IMR-90 (cell line): Measurements from ENCODE around the gene METTL27. TPM values are rescaled to one million over a fixed set of nuclear protein-coding genes. Genes with fewer than 3 reads are reported as not detected.
A peak's percentile ranks its signal among the peaks of the same experiment; 100 is the strongest.

Source experiments
- ATAC-seq: fragments of 200-7000 bp; cut with Tn5 transposase; 2 replicates; pipeline ENCODE4 v1.9.1; 2020; ENCODE audit warnings: low read depth, mild to moderate bottlenecking, moderate library complexity
- BruUV-seq: library from RNA; stranded (reverse); fragments of 400-500 nt; replicated peaks from 2 replicates; lab custom pipeline; 2021; lab: Mats Ljungman, UMichigan
- CTCF ChIA-PET: fragments of 300-600 bp; formaldehyde crosslinking; extraction: SDS; loops from one replicate; lab custom pipeline; 2021; ENCODE audit warnings: antibody characterized with exemption; lab: Yijun Ruan, JAX
- POLR2A ChIA-PET: fragments of 300-600 bp; sonication (Branson Sonifier 250); formaldehyde crosslinking; loops from one replicate; lab custom pipeline; 2022; ENCODE audit warnings: antibody characterized with exemption; ENCODE audit not compliant: unreplicated experiment; lab: Charles Lee
- DNase-seq: peaks from one replicate; pipeline ENCODE4 v3.0.0; 2013
- H2AFZ ChIP-seq: replicated peaks from 2 replicates; pipeline ENCODE3; 2013; ENCODE audit warnings: low read length, mild to moderate bottlenecking; ENCODE audit not compliant: poor library complexity
- H2AK5ac ChIP-seq: 2 replicates; pipeline ENCODE4 v1.6.1; 2013; ENCODE audit warnings: low read depth, low read length, inconsistent platforms
- H2AK9ac ChIP-seq: replicated peaks from 2 replicates; pipeline ENCODE3; 2013; ENCODE audit warnings: mild to moderate bottlenecking, low read depth, low read length, moderate library complexity; ENCODE audit not compliant: poor library complexity
- H2BK120ac ChIP-seq: 2 replicates; pipeline ENCODE4 v1.6.1; 2013; ENCODE audit warnings: low read depth, low read length, inconsistent platforms
- H2BK15ac ChIP-seq: 3 replicates; pipeline ENCODE4 v1.6.1; 2013; ENCODE audit warnings: low read depth, low read length, inconsistent platforms
- H2BK20ac ChIP-seq: 2 replicates; pipeline ENCODE4 v1.6.1; 2013; ENCODE audit warnings: low read depth, mild to moderate bottlenecking, inconsistent platforms, low read length, moderate library complexity
- H2BK5ac ChIP-seq: 2 replicates; pipeline ENCODE4 v1.6.1; 2013; ENCODE audit warnings: mild to moderate bottlenecking, low read depth, low read length, inconsistent platforms; ENCODE audit not compliant: poor library complexity, severe bottlenecking
- H3K14ac ChIP-seq: replicated peaks from 2 replicates; pipeline ENCODE4 v1.6.1; 2013; ENCODE audit warnings: low read depth, low read length, inconsistent platforms
- H3K18ac ChIP-seq: 2 replicates; pipeline ENCODE4 v1.6.1; 2013; ENCODE audit warnings: low read depth, low read length, control low read depth
- H3K23ac ChIP-seq: 2 replicates; pipeline ENCODE4 v1.6.1; 2013; ENCODE audit warnings: low read depth, low read length, inconsistent platforms
- H3K27ac ChIP-seq: 2 replicates; pipeline ENCODE4 v1.5.1; 2013; ENCODE audit warnings: mild to moderate bottlenecking, control low read depth, low read length; ENCODE audit not compliant: insufficient read depth
- H3K27me3 ChIP-seq: 2 replicates; pipeline ENCODE4 v1.6.1; 2013; ENCODE audit warnings: low read length; ENCODE audit not compliant: control insufficient read depth, insufficient read depth
- H3K36me3 ChIP-seq: 2 replicates; pipeline ENCODE4 v1.6.1; 2013; ENCODE audit warnings: low read length, mixed read lengths; ENCODE audit not compliant: control insufficient read depth, insufficient read depth
- H3K4ac ChIP-seq: 2 replicates; pipeline ENCODE4 v1.6.1; 2013; ENCODE audit warnings: low read depth, low read length, inconsistent platforms
- H3K4me1 ChIP-seq: 2 replicates; pipeline ENCODE4 v1.6.1; 2013; ENCODE audit warnings: low read length, mixed read lengths; ENCODE audit not compliant: control insufficient read depth, insufficient read depth
- H3K4me2 ChIP-seq: 2 replicates; pipeline ENCODE4 v1.6.1; 2013; ENCODE audit warnings: low read depth, mild to moderate bottlenecking, control low read depth, low read length, moderate library complexity
- H3K4me3 ChIP-seq: 2 replicates; pipeline ENCODE4 v1.5.1; 2013; ENCODE audit warnings: low read depth, mild to moderate bottlenecking, control low read depth, low read length, moderate library complexity; ENCODE audit not compliant: insufficient read depth
- H3K56ac ChIP-seq: 2 replicates; pipeline ENCODE4 v1.6.1; 2013; ENCODE audit warnings: low read length, inconsistent platforms; ENCODE audit not compliant: insufficient read depth; ENCODE audit errors: extremely low read depth
- H3K79me1 ChIP-seq, 2 experiments: 2 replicates each; pipeline ENCODE4 v1.6.1; 2013; ENCODE audit warnings: low read length in 2 of 2, inconsistent platforms in 1 of 2, low read depth in 1 of 2
- H3K9ac ChIP-seq: 2 replicates; pipeline ENCODE4 v1.6.1; 2013; ENCODE audit warnings: low read depth, low read length, control low read depth
- H3K9me1 ChIP-seq: 2 replicates; pipeline ENCODE4 v1.6.1; 2013; ENCODE audit warnings: low read length, inconsistent platforms; ENCODE audit not compliant: insufficient read depth
- H3K9me3 ChIP-seq: 2 replicates; pipeline ENCODE4 v1.6.1; 2013; ENCODE audit warnings: low read length; ENCODE audit not compliant: control insufficient read depth, insufficient read depth
- H4K20me1 ChIP-seq: 2 replicates; pipeline ENCODE4 v1.6.1; 2013; ENCODE audit warnings: low read length, inconsistent platforms; ENCODE audit not compliant: insufficient read depth
- H4K5ac ChIP-seq: 2 replicates; pipeline ENCODE4 v1.6.1; 2013; ENCODE audit warnings: mild to moderate bottlenecking, low read depth, low read length, control low read depth
- H4K8ac ChIP-seq, 2 experiments: 2 replicates each; pipeline ENCODE4 v1.6.1; 2013; ENCODE audit warnings: low read depth in 2 of 2, low read length in 2 of 2, control low read depth in 1 of 2, inconsistent platforms in 1 of 2
- H4K91ac ChIP-seq: 2 replicates; pipeline ENCODE4 v1.6.1; 2013; ENCODE audit warnings: low read depth, low read length, inconsistent platforms; ENCODE audit not compliant: insufficient read depth
- BHLHE40 ChIP-seq: fragments of 150-350 bp; IDR thresholded peaks from 2 replicates; pipeline ENCODE4 v1.6.1; 2016; ENCODE audit warnings: mild to moderate bottlenecking, low read depth, low read length
- MAFK ChIP-seq: IDR thresholded peaks from 2 replicates; pipeline ENCODE4 v1.6.1; 2012; ENCODE audit warnings: low read depth, low read length, improper control_type of control experiment
- MAZ ChIP-seq: IDR thresholded peaks from 2 replicates; pipeline ENCODE4 v1.6.1; 2012; ENCODE audit warnings: low read depth, mild to moderate bottlenecking, low read length, improper control_type of control experiment, moderate library complexity, borderline replicate concordance
- WGBS, 2 experiments: methylation state at CpG; one replicate each; pipeline versions ENCODE4 v1.1.5 to v1.1.7; 2013; ENCODE audit warnings: missing lambda C conversion rate in 2 of 2; ENCODE audit not compliant: insufficient read length in 1 of 2; ENCODE audit errors: extremely low coverage in 2 of 2; 5-methylcytosine and 5-hydroxymethylcytosine counted together
- dilution Hi-C: fragments of 300-500 bp; cut with HindIII; formaldehyde crosslinking; loops from one replicate; pipeline ENCODE4 v1.14.3; 2018; ENCODE audit warnings: low sequenced_read_pairs; ENCODE audit not compliant: unreplicated experiment
- in situ Hi-C: fragments of 300-500 bp; cut with MboI; formaldehyde crosslinking; loops from 3 replicates; pipeline ENCODE4 v1.14.3; 2019; ENCODE audit warnings: low sequenced_read_pairs, inconsistent platforms, mixed read lengths
- intact Hi-C: fragments of 100-400 bp; cut with micrococcal nuclease; formaldehyde crosslinking; loops from 2 replicates; pipeline ENCODE4 v1.10.0; 2022
- polyA plus RNA-seq, 3 experiments: library from polyadenylated mRNA; depleted of rRNA; stranded (reverse); fragments of >200 nt; gene quantifications; 2 replicates each; pipeline ENCODE4 v1.2.3, GENCODE V29; 2012; ENCODE audit warnings: low replicate concordance in 1 of 3
- total RNA-seq: library from RNA; depleted of rRNA; stranded (reverse); fragments of >200 nt; gene quantifications from 2 replicates; pipeline ENCODE4 v1.2.3, GENCODE V29; 2012

METTL27 gene
- total and polyA plus RNA-seq, 2 of the 4 experiments (the other 2 are of a cell fraction), result 2.3 to 4.3 TPM

- Histone ChIP-seq H3K56ac (peak overlapping the region; percentile 14; the same call in 1 of the 2 replicates), H3K4me2 (no peak overlapping the region), H2AK9ac (peak overlapping the region; percentile 75), H4K91ac (peak overlapping the region; percentile 67), H2BK5ac (peak overlapping the region; percentile 58), H2BK120ac (peak overlapping the region; percentile 91), H3K36me3 (no peaks in the 10 kb centered on the region), H3K9me1 (peaks cover 7% of the 10 kb centered on the region; the same call in 1 of the 2 replicates), H3K23ac (peak overlapping the region; percentile 69), H3K27me3 (no peaks in the 10 kb centered on the region), H2BK20ac (peak overlapping the region; percentile 95), H3K79me1 (no peaks in the 10 kb centered on the region), H4K8ac (peak overlapping the region; percentile 79 to 96; a peak in 3 of 4 replicates), H2AFZ (peak overlapping the region; percentile 97), H3K9me3 (no peaks in the 10 kb centered on the region), H3K18ac (peak overlapping the region; percentile 10; the same call in 1 of the 2 replicates), H3K27ac (peak overlapping the region; percentile 15), H3K9ac (peak overlapping the region; percentile 18; the same call in 1 of the 2 replicates), H3K4me3 (no peak overlapping the region), H3K4ac (peak overlapping the region; percentile 95), H3K14ac (peak overlapping the region; percentile 91), H4K20me1 (no peaks in the 10 kb centered on the region), H2BK15ac (peak overlapping the region; percentile 60; the same call in 2 of the 3 replicates), H2AK5ac (peak overlapping the region; percentile 90), H3K4me1 (peaks cover 19% of the 10 kb centered on the region), H4K5ac (peak overlapping the region; percentile 35; the same call in 1 of the 2 replicates)
- POLR2A ChIA-PET, result no interaction called here
- dilution Hi-C loops, result no loop called here
- DNase-seq, result peak; percentile 64
- no TSS peak for BruUV-seq
- in situ Hi-C loops, result no loop called here
- CTCF ChIA-PET, result no interaction called here
- ATAC-seq, result peak; percentile 89
- intact Hi-C loops, result no loop called here
- TF ChIP-seq MAFK (no peak), MAZ (peak; percentile 86; the same call in 1 of the 2 replicates), BHLHE40 (peak; percentile 61; the same call in 1 of the 2 replicates)
- 28% methylated on average over 8 of the region's 25 CpGs; no CpG with 5 or more reads in 1 of the 2 experiments for WGBS, 2 experiments
These were observed 43.9 kb upstream of the METTL27 start for GRCh38 chr7:73885975-73886798.
